Activated T-cell treated with anti-CD3 and anti-CD28 coated beads for 1 hour (primary cell): ENCODE results near the gene LY6G5B.

Source experiments
- DNase-seq: peaks from one replicate; pipeline ENCODE4 v3.0.0-alpha.2; 2020; ENCODE audit warnings: low read depth

Gene LY6G5B

GRCh38 chr6:31715022-31715958 lies 45.5 kb downstream of the LY6G5B start, which contains the start of gene LY6G6D:
TSS of gene LY6G6D (plus strand) at chr6:31715348. CDS start at chr6:31715356, 8 bp downstream.
- DNase-seq: no peak

GRCh38 chr6:31717499-31718222 lies 47.9 kb downstream of the LY6G5B start:
- DNase-seq: no peak

GRCh38 chr6:31718265-31718664 lies 48.5 kb downstream of the LY6G5B start:
- DNase-seq: no peak

GRCh38 chr6:31719001-31719400 lies 49.2 kb downstream of the LY6G5B start:
- DNase-seq: no peak

- no peak for DNase-seq
These were observed 50.5 kb downstream of the LY6G5B start for GRCh38 chr6:31720196-31720770.

GRCh38 chr6:31721351-31722020 lies 51.7 kb downstream of the LY6G5B start, which contains the start of gene LY6G6C:
TSS of gene LY6G6C (minus strand) at chr6:31721746. CDS start at chr6:31721679, 67 bp downstream.
- DNase-seq: no peak

GRCh38 chr6:31722173-31722572 lies 52.4 kb downstream of the LY6G5B start:
- DNase-seq: no peak
